AG09309 (cell line): ENCODE measurements around the gene CACNA1A.

Experiments used
- DNase-seq: peaks from one replicate; pipeline ENCODE4 v3.0.0-alpha.2; 2010; ENCODE audit warnings: low read depth
- H3K4me3 ChIP-seq: 2 replicates; pipeline ENCODE4 v1.5.1; 2011; ENCODE audit warnings: mild to moderate bottlenecking, low read depth, low read length, moderate library complexity; ENCODE audit not compliant: control insufficient read depth
- TF ChIP-seq, protein P1 (sequence below): IDR thresholded peaks from 2 replicates; pipeline ENCODE4 v1.5.1; 2011; ENCODE audit warnings: mild to moderate bottlenecking, low read depth, low read length, inconsistent platforms; ENCODE audit not compliant: insufficient read depth, control insufficient read depth; ENCODE audit errors: missing control alignments

CACNA1A gene

DNA sequence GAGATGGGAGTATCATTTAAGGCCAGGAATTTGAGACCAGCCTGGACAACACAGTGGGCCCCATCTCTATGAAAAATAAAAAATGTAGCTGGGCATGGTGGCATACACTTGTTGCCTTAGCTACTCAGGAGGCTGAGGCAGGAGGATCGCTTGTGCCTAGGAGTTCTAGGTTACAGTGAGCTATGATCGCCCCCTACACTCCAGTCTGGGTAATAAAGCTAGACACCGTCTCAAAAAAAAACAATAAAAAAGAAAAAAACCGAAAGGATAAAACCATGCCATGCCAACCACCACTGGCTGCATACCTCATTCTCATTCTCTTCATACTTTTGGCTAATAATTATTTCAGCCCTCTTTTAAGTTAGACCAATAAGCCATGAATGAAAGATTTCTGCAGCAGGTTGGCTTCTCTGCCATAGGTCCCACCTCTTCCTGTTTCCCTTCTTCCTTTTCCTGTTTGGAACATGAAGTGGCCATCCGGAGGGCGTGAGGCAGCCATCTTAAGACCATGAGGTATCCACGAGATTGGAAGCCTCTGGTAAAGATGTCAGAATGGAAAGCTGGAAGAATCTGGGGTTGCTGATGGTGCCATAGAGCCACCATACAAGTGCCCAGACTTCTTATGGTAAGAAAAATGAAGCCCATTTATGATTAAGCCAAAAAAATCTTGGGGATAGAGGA is 171.3 kb downstream of the CACNA1A start:
- no peak for DNase-seq
- TF ChIP-seq, protein P1, sequence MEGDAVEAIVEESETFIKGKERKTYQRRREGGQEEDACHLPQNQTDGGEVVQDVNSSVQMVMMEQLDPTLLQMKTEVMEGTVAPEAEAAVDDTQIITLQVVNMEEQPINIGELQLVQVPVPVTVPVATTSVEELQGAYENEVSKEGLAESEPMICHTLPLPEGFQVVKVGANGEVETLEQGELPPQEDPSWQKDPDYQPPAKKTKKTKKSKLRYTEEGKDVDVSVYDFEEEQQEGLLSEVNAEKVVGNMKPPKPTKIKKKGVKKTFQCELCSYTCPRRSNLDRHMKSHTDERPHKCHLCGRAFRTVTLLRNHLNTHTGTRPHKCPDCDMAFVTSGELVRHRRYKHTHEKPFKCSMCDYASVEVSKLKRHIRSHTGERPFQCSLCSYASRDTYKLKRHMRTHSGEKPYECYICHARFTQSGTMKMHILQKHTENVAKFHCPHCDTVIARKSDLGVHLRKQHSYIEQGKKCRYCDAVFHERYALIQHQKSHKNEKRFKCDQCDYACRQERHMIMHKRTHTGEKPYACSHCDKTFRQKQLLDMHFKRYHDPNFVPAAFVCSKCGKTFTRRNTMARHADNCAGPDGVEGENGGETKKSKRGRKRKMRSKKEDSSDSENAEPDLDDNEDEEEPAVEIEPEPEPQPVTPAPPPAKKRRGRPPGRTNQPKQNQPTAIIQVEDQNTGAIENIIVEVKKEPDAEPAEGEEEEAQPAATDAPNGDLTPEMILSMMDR: no peak
- no peak overlapping the region for H3K4me3 ChIP-seq

DNA sequence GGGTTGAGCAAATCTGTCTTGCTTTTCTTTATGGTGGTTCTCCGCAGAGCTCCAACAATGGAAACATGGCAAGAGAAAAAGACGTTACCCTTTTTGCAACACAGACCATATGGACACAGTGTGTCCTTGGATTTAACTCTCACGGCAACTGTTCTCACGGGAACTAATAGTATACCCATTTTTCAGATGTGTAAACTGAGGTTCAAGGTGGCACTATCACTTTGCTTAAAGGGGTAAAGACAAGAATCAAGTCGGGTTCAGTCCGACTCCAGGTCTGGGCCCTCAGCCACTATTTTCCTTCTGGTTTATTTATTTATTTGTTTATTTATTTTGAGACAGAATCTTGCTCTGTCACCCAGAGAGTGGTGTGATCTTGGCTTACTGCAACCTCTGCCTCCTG is 176.0 kb downstream of the CACNA1A start:
- H3K4me3 ChIP-seq: no peak overlapping the region
- TF ChIP-seq, protein P1: no peak
- no peak for DNase-seq

DNA sequence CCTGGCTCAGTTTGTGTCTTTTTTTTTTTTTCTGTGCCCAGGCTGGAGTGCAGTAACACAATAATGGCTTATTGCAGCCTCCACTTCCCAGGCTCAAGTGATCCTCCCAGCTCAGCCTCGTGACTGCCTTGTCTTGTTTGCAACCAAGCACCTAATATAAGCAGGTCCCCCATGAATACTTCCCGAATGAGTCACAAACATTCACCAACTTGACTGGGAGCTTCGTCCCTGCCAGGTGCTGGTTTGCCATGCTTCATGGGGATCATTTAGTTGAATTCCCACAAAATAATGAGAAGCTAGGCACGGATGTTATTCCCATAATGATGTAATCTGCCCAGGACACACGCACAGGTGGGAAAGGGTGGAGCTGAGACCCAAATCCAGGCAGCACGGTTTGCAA is 176.5 kb downstream of the CACNA1A start:
- no peak overlapping the region for H3K4me3 ChIP-seq
- TF ChIP-seq, protein P1: no peak
- DNase-seq: no peak

DNA sequence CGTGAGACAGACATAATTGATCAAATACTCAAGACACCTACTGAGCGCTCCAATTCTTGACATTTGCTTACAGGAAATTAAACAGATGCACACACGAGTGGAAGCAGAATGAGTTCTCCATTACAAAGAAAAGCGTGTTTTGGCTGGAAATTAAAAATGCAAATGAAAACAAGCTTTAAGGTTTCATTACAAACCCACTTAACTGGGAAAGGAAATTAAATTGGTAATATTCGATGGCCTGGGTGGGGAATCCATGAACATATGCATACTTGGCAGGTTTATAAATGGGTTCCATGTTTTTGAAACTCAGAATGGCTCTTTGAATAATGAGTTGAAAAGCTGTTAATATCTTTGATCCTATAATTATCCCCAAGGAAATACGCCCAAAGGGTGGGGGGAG is 178.0 kb downstream of the CACNA1A start:
- TF ChIP-seq, protein P1: no peak
- no peak for DNase-seq
- H3K4me3 ChIP-seq: no peak overlapping the region

DNA sequence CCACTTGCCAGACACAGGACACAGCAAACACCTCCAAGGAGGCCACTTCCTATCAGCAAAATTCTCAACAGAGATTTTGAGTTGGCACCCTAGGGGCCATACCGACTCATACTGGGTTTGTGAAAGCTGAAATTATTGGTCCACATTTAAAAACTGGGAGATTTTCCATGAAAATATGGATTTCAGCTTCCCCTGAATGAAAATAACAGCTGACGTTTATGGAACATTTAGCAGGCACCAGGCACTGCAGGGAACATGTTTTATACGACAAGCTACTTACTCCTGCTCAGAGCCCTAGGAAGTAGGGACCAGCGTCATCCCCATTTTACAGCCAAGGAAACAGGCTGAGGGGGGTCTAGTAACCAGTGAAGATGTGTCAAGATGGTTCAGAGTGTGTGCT is 186.8 kb downstream of the CACNA1A start:
- no peak for DNase-seq
- H3K4me3 ChIP-seq: no peak overlapping the region
- TF ChIP-seq, protein P1: no peak

DNA sequence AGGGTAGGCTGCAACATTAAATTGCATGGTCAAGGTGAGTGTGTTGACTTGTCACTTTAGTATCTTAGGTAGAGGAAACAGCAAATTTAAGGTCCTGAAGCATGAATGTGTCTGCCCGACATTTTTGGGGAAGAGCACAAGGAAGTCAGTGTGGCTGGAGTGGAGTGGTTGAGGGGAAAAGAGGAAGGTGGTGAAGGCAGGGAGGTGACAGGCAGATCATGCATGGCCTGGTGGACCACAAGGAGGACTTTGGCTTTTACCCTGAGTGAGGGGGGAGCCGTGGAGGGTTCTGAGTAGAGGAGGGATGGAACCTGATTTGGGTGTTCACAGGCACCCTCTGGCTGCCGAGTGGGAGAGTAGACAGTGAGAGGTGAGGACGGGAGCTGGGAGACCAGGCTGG is 188.1 kb downstream of the CACNA1A start:
- no peak for DNase-seq
- no peak overlapping the region for H3K4me3 ChIP-seq
- TF ChIP-seq, protein P1: no peak
